ENCODE results near the gene BTBD10. TPM values are rescaled to one million over a fixed set of nuclear protein-coding genes. Genes with fewer than 3 reads are reported as not detected.

The BTBD10 gene
- total and polyA plus RNA-seq, 2 of the 13 experiments (the other 11 are each of a cell fraction or from before 2014, with no cell fraction given), result 9.8 to 26.6 TPM

DNA sequence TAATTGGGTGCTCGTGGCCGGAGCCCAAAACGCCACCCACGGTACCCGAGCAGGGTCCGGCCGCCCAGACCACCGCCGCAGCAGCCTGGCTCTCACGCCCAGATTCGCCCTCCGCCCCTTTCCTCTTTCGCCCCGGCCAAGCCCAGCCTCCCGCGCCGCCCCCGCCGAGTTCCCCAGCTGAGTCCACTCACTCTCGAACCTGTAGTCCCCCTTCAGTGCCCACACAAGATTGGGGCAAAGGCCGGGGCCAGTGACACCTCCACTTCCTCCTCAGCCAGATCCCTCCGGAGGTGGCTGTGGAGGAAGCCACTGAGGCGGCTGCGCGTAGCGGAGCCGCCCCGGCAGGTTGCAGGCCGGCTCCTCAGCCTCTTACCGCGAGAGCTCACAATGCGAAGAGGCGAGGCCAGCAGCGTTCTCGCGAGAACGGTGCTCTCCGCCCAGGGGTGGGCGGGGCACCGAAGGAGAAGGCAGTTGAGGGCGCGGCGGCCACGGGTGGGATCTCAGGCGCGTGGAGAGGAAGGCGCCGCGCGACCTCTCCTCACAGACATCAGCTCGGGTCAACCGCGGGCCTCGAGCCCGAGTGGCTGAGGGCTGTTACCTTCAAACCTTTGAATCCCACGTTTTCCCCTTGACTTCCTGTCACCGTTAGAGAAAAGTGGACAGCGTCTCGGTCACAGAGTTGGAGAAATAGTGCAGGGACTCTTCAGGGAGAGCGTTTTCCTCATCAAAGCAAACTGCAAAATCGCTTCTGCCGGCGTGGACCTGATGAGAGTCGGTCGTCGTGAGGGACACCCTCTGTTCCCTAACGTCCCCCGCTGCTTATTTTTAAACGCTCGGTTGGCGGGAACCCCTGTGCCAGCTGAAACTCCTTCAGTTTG lies at the start of gene BTBD10 (continued):
- TF ChIP-seq TOE1 (CRISPR knock-in tag; IDR thresholded peaks at IDR 0.05) (peak; percentile 4; the same call in 1 of the 2 replicates), ZEB1 (IDR thresholded peaks at IDR 0.05; ENCODE audit: insufficient replicate concordance, low read depth) (peak; percentile 27), GABPB1 (CRISPR knock-in tag; IDR thresholded peaks at IDR 0.05) (peak; percentile 86; the same call in 1 of the 2 replicates), ZNF160 (CRISPR knock-in tag; IDR thresholded peaks at IDR 0.05) (0 out of 2 replicates have a peak, but pooled peaks have one; percentile 40), CREB1 (IDR thresholded peaks at IDR 0.05) (no peak), CREB1 (CRISPR knock-in tag; IDR thresholded peaks at IDR 0.05) (0 out of 2 replicates have a peak, but pooled peaks have one; percentile 20), ZNF558 (CRISPR knock-in tag; IDR thresholded peaks at IDR 0.05; ENCODE audit: borderline replicate concordance) (peak; percentile 73; the same call in 1 of the 2 replicates), HNRNPH1 (optimal IDR thresholded peaks at IDR 0.05; ENCODE audit: low read depth, low read length) (peak; percentile 79), ATM (IDR thresholded peaks at IDR 0.05; ENCODE audit: borderline replicate concordance) (no peak), ZNF557 (CRISPR knock-in tag; IDR thresholded peaks at IDR 0.05) (no peak), ZSCAN30 (CRISPR knock-in tag; IDR thresholded peaks at IDR 0.05) (no peak), ZNF446 (CRISPR knock-in tag; IDR thresholded peaks at IDR 0.05) (no peak), EZH2 (conservative IDR thresholded peaks at IDR 0.05; ENCODE audit: low read depth, low read length) (no peak), ZNF138 (CRISPR knock-in tag; IDR thresholded peaks at IDR 0.05; ENCODE audit: low read depth) (no peak), SAP130 (CRISPR knock-in tag; IDR thresholded peaks at IDR 0.05; ENCODE audit: low read depth) (peak; percentile 85), ZNF878 (CRISPR knock-in tag; IDR thresholded peaks at IDR 0.05) (peak; percentile 41), GTF2F1 (IDR thresholded peaks at IDR 0.05; ENCODE audit: low read length) (no peak), MEF2D (CRISPR knock-in tag; IDR thresholded peaks at IDR 0.05) (peak; percentile 45; the same call in 1 of the 2 replicates), RXRA (CRISPR knock-in tag; IDR thresholded peaks at IDR 0.05) (peak; percentile 69), ZNF143 (CRISPR knock-in tag; IDR thresholded peaks at IDR 0.05) (peak; percentile 28; the same call in 1 of the 2 replicates), TBL1XR1 (IDR thresholded peaks at IDR 0.05; ENCODE audit: borderline replicate concordance, low read length, partially characterized antibody) (peak; percentile 70), MED1 (CRISPR knock-in tag; IDR thresholded peaks at IDR 0.05) (peak; percentile 9), LCORL (IDR thresholded peaks at IDR 0.05) (no peak), LCORL (CRISPR knock-in tag; IDR thresholded peaks at IDR 0.05) (peak; percentile 58; the same call in 1 of the 2 replicates), KAT8 (CRISPR knock-in tag; IDR thresholded peaks at IDR 0.05) (peak; percentile 87), ZNF788 (CRISPR knock-in tag; IDR thresholded peaks at IDR 0.05; ENCODE audit: borderline replicate concordance) (peak; percentile 38; the same call in 1 of the 2 replicates)
- TF ChIP-seq, protein P1, sequence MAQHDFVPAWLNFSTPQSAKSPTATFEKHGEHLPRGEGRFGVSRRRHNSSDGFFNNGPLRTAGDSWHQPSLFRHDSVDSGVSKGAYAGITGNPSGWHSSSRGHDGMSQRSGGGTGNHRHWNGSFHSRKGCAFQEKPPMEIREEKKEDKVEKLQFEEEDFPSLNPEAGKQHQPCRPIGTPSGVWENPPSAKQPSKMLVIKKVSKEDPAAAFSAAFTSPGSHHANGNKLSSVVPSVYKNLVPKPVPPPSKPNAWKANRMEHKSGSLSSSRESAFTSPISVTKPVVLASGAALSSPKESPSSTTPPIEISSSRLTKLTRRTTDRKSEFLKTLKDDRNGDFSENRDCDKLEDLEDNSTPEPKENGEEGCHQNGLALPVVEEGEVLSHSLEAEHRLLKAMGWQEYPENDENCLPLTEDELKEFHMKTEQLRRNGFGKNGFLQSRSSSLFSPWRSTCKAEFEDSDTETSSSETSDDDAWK (CRISPR knock-in tag; IDR thresholded peaks at IDR 0.05), result no peak
- TF ChIP-seq, protein P2, sequence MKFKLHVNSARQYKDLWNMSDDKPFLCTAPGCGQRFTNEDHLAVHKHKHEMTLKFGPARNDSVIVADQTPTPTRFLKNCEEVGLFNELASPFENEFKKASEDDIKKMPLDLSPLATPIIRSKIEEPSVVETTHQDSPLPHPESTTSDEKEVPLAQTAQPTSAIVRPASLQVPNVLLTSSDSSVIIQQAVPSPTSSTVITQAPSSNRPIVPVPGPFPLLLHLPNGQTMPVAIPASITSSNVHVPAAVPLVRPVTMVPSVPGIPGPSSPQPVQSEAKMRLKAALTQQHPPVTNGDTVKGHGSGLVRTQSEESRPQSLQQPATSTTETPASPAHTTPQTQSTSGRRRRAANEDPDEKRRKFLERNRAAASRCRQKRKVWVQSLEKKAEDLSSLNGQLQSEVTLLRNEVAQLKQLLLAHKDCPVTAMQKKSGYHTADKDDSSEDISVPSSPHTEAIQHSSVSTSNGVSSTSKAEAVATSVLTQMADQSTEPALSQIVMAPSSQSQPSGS (CRISPR knock-in tag; IDR thresholded peaks at IDR 0.05), result peak; percentile 76
- TF ChIP-seq, protein P3, sequence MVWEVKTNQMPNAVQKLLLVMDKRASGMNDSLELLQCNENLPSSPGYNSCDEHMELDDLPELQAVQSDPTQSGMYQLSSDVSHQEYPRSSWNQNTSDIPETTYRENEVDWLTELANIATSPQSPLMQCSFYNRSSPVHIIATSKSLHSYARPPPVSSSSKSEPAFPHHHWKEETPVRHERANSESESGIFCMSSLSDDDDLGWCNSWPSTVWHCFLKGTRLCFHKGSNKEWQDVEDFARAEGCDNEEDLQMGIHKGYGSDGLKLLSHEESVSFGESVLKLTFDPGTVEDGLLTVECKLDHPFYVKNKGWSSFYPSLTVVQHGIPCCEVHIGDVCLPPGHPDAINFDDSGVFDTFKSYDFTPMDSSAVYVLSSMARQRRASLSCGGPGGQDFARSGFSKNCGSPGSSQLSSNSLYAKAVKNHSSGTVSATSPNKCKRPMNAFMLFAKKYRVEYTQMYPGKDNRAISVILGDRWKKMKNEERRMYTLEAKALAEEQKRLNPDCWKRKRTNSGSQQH (CRISPR knock-in tag; IDR thresholded peaks at IDR 0.05; ENCODE audit: low read depth), result no peak; the same call in 1 of the 2 replicates

Measured in HepG2 (cell line).